Lower leg skin (tissue), 4 donors: Measurements from ENCODE around the gene BLOC1S6. TPM values are rescaled to one million over a fixed set of nuclear protein-coding genes. Genes with fewer than 3 reads are reported as not detected.

Source experiments
- DNase-seq, 2 donors: peaks; one replicate each; pipeline ENCODE4 v3.0.0-alpha.2; 2019; ENCODE audit warnings: low spot score in 2 of 2
- H3K4me3 ChIP-seq: fragments of 200-600 bp; sonication (generic); 2 replicates; pipeline ENCODE4 v1.5.1; 2017; ENCODE audit warnings: mild to moderate bottlenecking, low read depth; ENCODE audit not compliant: poor library complexity, severe bottlenecking
- CTCF ChIP-seq, 3 donors: fragments of 450-650 bp; IDR thresholded peaks; one replicate each; pipeline ENCODE4 v1.5.1; 2016; ENCODE audit warnings: antibody characterized with exemption in 3 of 3, mild to moderate bottlenecking in 3 of 3, moderate library complexity in 2 of 3
- POLR2A ChIP-seq, 2 donors: fragments of 450-650 bp; IDR thresholded peaks; one replicate each; pipeline ENCODE4 v1.6.1; 2016 to 2017; ENCODE audit warnings: antibody characterized with exemption in 2 of 2, mild to moderate bottlenecking in 1 of 2, moderate library complexity in 1 of 2
- WGBS, 2 donors: methylation state at CpG; one replicate each; pipeline ENCODE4 v1.1.5; 2018; 5-methylcytosine and 5-hydroxymethylcytosine counted together
- intact Hi-C: fragments of 100-400 bp; cut with DNase I; formaldehyde crosslinking; loops from one replicate; pipeline ENCODE4 v1.15.0; 2023; ENCODE audit warnings: low total_unique reads
- total RNA-seq, 4 donors: library from RNA; depleted of rRNA; stranded (reverse); fragments of >200 nt; gene quantifications; one replicate each; pipeline ENCODE4 v1.1.0, GENCODE V29; 2016

BLOC1S6 gene
- total RNA-seq, 4 donors from 2014 or later = 24.5 to 32.0 (median 27.0) TPM

- no peak for TF ChIP-seq POLR2A (IDR thresholded peaks at IDR 0.05)
- no peak for TF ChIP-seq CTCF (IDR thresholded peaks at IDR 0.05)
- 90 to 93% methylated on average over 1 of the region's 1 CpG for WGBS, 2 donors
- no peak for DNase-seq
- intact Hi-C loops = no loop called here
- H3K4me3 ChIP-seq = no peak overlapping the region
Observed at GRCh38 chr15:45606841-45607240, 19.7 kb downstream of the BLOC1S6 start.

GRCh38 chr15:45611305-45611704, 24.1 kb downstream of the BLOC1S6 start:
- 34 to 36% methylated on average over 4 of the region's 4 CpGs for WGBS, 2 donors
- intact Hi-C loops = loop anchor here (5.0 kb wide), 1 partner anchor 154 kb away; no protein-coding TSS in a partner anchor
- no peak overlapping the region for H3K4me3 ChIP-seq
- no peak for DNase-seq
- TF ChIP-seq CTCF (IDR thresholded peaks at IDR 0.05) (no peak), POLR2A (IDR thresholded peaks at IDR 0.05) (no peak)

GRCh38 chr15:45612790-45613415, 25.7 kb downstream of the BLOC1S6 start:
- DNase-seq = no peak
- 36 to 52% methylated on average over 1 of the region's 1 CpG for WGBS, 2 donors
- intact Hi-C loops = loop anchor here (5.0 kb wide), 1 partner anchor 156 kb away; no protein-coding TSS in a partner anchor
- TF ChIP-seq POLR2A (IDR thresholded peaks at IDR 0.05) (no peak), CTCF (IDR thresholded peaks at IDR 0.05) (no peak)
- H3K4me3 ChIP-seq = no peak overlapping the region

- 50 to 59% methylated on average over 3 of the region's 3 CpGs for WGBS, 2 donors
- intact Hi-C loops = no loop called here
- DNase-seq = no peak
- H3K4me3 ChIP-seq = no peak overlapping the region
- TF ChIP-seq POLR2A (IDR thresholded peaks at IDR 0.05) (no peak), CTCF (IDR thresholded peaks at IDR 0.05) (no peak)
Observed at GRCh38 chr15:45616901-45617323, 29.7 kb downstream of the BLOC1S6 start.

- intact Hi-C loops = no loop called here
- no peak for DNase-seq
Observed at GRCh38 chr15:45618813-45619212, 31.6 kb downstream of the BLOC1S6 start.

More at GRCh38 chr15:45618813-45619212, 31.6 kb downstream of the BLOC1S6 start:
- no peak overlapping the region for H3K4me3 ChIP-seq
- WGBS, 2 donors = 88% methylated on average over 5 of the region's 5 CpGs
- no peak for TF ChIP-seq CTCF (IDR thresholded peaks at IDR 0.05)
- TF ChIP-seq POLR2A (IDR thresholded peaks at IDR 0.05) = no peak
